ENCODE results near the gene BAX. TPM values are rescaled to one million over a fixed set of nuclear protein-coding genes. Genes with fewer than 3 reads are reported as not detected.

The BAX gene
- total and polyA plus RNA-seq, 5 donors from 2014 or later = 47.9 to 92.8 (median 62.5) TPM

DNA sequence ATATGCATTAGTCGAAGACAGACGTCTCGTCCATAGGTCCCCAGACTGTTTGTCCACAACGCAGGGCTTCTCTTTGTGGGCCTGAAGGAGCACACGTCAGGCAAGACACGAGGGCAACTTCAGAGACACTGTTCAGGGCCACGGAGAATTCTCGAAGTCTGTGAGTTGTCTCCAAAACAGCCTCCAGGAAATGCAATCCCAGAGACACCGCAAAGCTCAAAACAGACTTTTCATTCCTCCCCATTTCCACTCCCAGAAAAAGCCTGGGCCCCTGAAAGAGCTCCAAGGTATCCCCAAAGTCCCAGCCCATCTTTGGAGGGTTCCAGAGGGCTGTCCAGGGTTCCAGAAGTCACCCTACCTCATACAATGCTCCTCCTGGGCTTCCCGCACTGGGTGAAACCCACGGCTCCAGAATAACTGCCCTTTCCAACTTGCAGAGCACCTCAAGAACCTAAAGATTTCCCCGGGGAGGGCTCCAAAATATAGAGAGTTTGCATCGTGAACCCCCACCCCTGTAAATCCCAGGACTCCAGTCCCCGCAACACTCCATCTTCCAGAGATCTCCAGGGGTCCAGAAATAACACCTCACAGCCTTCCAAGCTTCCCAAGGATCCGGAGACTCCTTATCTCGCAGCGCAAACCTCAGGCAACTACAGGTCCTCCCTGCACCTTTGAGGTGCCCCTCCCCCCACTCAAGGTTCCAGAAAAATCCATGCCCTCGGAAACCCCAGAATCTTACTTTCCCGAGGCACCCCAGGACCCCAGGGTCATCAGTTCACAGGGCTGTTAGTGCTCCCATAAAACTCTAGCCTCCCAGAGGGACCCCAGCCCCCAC, 9.7 kb downstream of the BAX start:
- Histone ChIP-seq H3K36me3 (ENCODE audit: control insufficient read depth, insufficient read depth, low read length) (peaks cover 19% of the 10 kb centered on the region), H3K27me3 (ENCODE audit: control insufficient read depth, insufficient read depth, low read length) (no peaks in the 10 kb centered on the region), H3K4me1 (ENCODE audit: control insufficient read depth, insufficient read depth, low read length, poor library complexity, severe bottlenecking) (peaks cover 52% of the 10 kb centered on the region), H3K9me3 (ENCODE audit: control insufficient read depth in 2 of 2, low read length in 2 of 2) (no peaks in the 10 kb centered on the region), H3K4me3 (ENCODE audit: low read depth, low read length) (peak overlapping the region; percentile 61), H3K27ac (ENCODE audit: insufficient read depth, low read length, poor library complexity, severe bottlenecking) (peak overlapping the region; percentile 82)
- Mint-ChIP-seq H3K4me1 (peaks cover 4 to 64% (median 36%) of the 10 kb centered on the region in 4 donors), H3K27me3 (peaks cover 7% of the 10 kb centered on the region), H3K4me3 (peak overlapping the region; percentile 99 to 100 (median 99)), H3K36me3 (peaks cover 8% of the 10 kb centered on the region), H3K27ac (peak overlapping the region; percentile 86 to 98 (median 94)), H3K9me3 (no peaks in the 10 kb centered on the region)
- no peak for ATAC-seq (ENCODE audit: low read depth in 2 of 2)
- DNase-seq = no peak

DNA sequence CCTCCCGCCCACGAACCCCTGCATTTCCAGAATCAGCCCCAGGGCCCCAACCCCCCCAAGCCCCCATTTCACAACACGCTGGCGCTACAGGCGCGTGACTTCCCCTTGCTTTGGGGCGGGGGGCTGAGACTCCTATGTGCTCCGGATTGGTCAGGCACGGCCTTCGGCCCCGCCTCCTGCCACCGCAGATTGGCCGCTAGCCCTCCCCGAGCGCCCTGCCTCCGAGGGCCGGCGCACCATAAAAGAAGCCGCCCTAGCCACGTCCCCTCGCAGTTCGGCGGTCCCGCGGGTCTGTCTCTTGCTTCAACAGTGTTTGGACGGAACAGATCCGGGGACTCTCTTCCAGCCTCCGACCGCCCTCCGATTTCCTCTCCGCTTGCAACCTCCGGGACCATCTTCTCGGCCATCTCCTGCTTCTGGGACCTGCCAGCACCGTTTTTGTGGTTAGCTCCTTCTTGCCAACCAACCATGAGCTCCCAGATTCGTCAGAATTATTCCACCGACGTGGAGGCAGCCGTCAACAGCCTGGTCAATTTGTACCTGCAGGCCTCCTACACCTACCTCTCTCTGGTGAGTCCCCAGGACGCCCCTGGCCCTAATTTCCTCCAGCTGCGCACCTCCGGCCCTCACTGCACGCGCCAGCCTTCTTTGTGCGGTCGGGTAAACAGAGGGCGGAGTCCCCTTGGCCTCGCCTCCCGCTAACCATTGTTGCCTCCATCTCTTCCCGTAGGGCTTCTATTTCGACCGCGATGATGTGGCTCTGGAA, 10.5 kb downstream of the BAX start, which contains the start of gene FTL:
Gene FTL, plus strand, starts transcription at position 270 of the 766 bp plus-strand sequence. Its CDS starts 199 bp downstream, at position 469.
- peaks cover 8% of the 10 kb centered on the region for H3K36me3 Mint-ChIP-seq

DNA sequence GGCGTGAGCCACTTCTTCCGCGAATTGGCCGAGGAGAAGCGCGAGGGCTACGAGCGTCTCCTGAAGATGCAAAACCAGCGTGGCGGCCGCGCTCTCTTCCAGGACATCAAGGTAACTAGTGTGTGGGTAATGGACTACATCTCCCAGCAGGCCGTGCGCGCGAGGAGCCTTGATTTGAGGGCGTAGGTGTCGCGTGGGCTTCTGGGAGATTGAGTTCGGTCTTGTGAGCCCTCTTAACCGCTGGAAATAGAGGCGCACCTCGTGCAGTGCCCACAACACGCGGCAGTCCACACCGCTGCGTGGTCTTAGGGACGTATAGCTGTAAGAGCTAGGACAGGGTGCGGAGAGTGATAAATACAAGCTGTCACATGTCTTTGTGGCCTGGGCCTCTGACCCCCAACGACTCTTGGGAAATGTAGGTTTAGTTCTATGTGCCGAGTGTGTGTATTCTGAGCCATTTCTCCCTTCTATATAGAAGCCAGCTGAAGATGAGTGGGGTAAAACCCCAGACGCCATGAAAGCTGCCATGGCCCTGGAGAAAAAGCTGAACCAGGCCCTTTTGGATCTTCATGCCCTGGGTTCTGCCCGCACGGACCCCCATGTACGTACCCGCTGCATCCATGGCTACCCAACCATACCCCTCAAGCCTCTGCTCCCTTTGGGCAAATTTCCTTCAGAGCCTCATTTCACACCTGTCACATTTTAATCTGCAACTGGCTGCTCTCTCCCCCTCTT, 11.3 kb downstream of the BAX start:
- Mint-ChIP-seq H3K9me3 (no peaks in the 10 kb centered on the region), H3K4me1 (peaks cover 4 to 66% (median 35%) of the 10 kb centered on the region in 4 donors), H3K27me3 (peaks cover 7% of the 10 kb centered on the region), H3K36me3 (peaks cover 10% of the 10 kb centered on the region), H3K4me3 (peak overlapping the region; percentile 99 to 100 (median 99)), H3K27ac (peak overlapping the region; percentile 98 to 99 (median 99))
- peak; percentile 84 to 94 (median 89) for DNase-seq
- peaks cover 29% of the 10 kb centered on the region for H3K36me3 ChIP-seq (ENCODE audit: control insufficient read depth, insufficient read depth, low read length)
- H3K27me3 ChIP-seq (ENCODE audit: control insufficient read depth, insufficient read depth, low read length) = no peaks in the 10 kb centered on the region
- peak; percentile 70 to 77 for ATAC-seq (ENCODE audit: low read depth in 2 of 2)
- peaks cover 56% of the 10 kb centered on the region for H3K4me1 ChIP-seq (ENCODE audit: control insufficient read depth, insufficient read depth, low read length, poor library complexity, severe bottlenecking)
- H3K9me3 ChIP-seq (ENCODE audit: control insufficient read depth in 2 of 2, low read length in 2 of 2) = no peaks in the 10 kb centered on the region
- H3K27ac ChIP-seq (ENCODE audit: insufficient read depth, low read length, poor library complexity, severe bottlenecking) = peak overlapping the region; percentile 82
- H3K4me3 ChIP-seq (ENCODE audit: low read depth, low read length) = peak overlapping the region; percentile 85

More for the DNA sequence above, 10.5 kb downstream of the BAX start, which contains the start of gene FTL:
- DNase-seq (peak; percentile 86 to 96 (median 87)), ATAC-seq (ENCODE audit: low read depth in 2 of 2) (peak; percentile 73 to 75)
- Mint-ChIP-seq H3K27ac (peak within 1 kb of the TSS; percentile 98 to 99 (median 99)), H3K4me1 (peaks cover 4 to 64% (median 36%) of the 10 kb centered on the region in 4 donors), H3K9me3 (no peaks in the 10 kb centered on the region), H3K4me3 (peak within 1 kb of the TSS; percentile 99 to 100 (median 99)), H3K27me3 (peaks cover 7% of the 10 kb centered on the region)
- Histone ChIP-seq H3K4me1 (ENCODE audit: control insufficient read depth, insufficient read depth, low read length, poor library complexity, severe bottlenecking) (peaks cover 52% of the 10 kb centered on the region), H3K36me3 (ENCODE audit: control insufficient read depth, insufficient read depth, low read length) (peaks cover 25% of the 10 kb centered on the region), H3K27me3 (ENCODE audit: control insufficient read depth, insufficient read depth, low read length) (no peaks in the 10 kb centered on the region), H3K4me3 (ENCODE audit: low read depth, low read length) (peak within 1 kb of the TSS; percentile 85), H3K27ac (ENCODE audit: insufficient read depth, low read length, poor library complexity, severe bottlenecking) (peak within 1 kb of the TSS; percentile 82), H3K9me3 (ENCODE audit: control insufficient read depth in 2 of 2, low read length in 2 of 2) (no peaks in the 10 kb centered on the region)

DNA sequence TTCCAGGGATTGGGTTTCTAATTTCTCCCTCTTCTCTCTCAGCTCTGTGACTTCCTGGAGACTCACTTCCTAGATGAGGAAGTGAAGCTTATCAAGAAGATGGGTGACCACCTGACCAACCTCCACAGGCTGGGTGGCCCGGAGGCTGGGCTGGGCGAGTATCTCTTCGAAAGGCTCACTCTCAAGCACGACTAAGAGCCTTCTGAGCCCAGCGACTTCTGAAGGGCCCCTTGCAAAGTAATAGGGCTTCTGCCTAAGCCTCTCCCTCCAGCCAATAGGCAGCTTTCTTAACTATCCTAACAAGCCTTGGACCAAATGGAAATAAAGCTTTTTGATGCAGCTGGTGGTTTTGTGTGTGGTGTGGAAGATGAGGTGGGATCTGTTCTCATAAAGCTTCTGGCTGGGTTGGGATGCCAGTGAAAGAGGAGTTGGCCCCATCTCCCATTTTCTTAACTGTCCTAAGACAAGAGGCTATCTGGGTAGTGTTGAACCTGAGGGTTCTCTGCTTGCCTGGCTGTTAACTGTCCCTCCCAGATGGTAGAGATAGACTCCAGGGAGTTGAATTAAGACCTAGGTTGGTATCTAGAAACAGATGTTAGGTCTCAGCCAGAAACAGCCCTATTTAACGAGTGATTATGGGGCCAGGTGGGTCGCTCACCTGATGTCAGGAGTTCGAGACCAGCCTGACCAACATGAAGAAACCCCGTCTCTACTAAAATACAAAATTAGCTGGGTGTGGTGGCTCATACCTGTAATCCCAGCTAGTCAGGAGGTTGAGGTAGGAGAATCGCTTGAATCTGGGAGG, 12.1 kb downstream of the BAX start:
- H3K4me3 ChIP-seq (ENCODE audit: low read depth, low read length) = peak overlapping the region; percentile 85
- Mint-ChIP-seq H3K27me3 (peaks cover 7% of the 10 kb centered on the region), H3K4me3 (peak overlapping the region; percentile 99 to 100 (median 99)), H3K9me3 (no peaks in the 10 kb centered on the region), H3K4me1 (peaks cover 4 to 63% (median 33%) of the 10 kb centered on the region in 4 donors), H3K36me3 (peaks cover 13% of the 10 kb centered on the region), H3K27ac (peak overlapping the region; percentile 98 to 99 (median 99))
- no peaks in the 10 kb centered on the region for H3K27me3 ChIP-seq (ENCODE audit: control insufficient read depth, insufficient read depth, low read length)
- H3K27ac ChIP-seq (ENCODE audit: insufficient read depth, low read length, poor library complexity, severe bottlenecking) = peak overlapping the region; percentile 82
- no peaks in the 10 kb centered on the region for H3K9me3 ChIP-seq (ENCODE audit: control insufficient read depth in 2 of 2, low read length in 2 of 2)
- ATAC-seq (ENCODE audit: low read depth in 2 of 2) = no peak
- no peak for DNase-seq
- peaks cover 29% of the 10 kb centered on the region for H3K36me3 ChIP-seq (ENCODE audit: control insufficient read depth, insufficient read depth, low read length)
- peaks cover 57% of the 10 kb centered on the region for H3K4me1 ChIP-seq (ENCODE audit: control insufficient read depth, insufficient read depth, low read length, poor library complexity, severe bottlenecking)

DNA sequence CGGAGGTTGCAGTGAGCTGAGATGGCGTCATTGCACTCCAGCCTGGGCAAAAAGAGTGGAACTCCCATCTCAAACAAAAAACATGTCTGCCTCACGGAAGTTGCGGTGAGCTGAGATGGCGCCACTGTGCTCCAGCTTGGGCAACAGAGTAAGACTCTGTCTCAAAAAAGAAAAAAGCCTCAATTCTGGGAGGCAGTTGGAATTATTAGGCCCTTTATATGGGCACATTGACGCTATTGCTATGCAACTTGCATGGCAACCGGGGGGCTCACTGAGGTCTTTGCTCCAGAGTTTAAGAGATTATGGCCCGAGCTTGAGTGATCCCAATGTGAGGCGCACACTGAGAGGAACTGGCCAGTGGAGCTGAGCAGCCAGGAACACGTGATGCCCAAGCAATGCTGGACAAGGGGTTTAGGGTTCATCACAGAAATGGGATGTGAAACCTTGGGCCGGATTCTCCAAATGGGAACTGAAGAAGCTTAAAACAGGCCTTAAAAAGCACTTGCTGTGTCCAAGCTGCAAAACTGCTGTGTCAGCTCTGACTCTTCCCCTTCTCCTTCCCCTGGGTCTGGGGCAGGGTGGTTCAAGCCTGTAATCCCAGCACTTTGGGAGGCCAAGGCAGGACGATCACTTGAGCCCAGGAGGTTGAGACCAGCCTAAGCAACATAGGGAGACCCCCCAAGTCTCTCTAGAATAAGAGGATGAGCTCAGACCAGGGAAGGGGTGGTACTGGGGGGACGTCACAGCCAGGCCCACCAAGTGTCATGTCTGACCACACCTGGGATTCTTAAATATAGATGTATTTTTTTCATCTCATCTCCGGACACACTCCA, 12.9 kb downstream of the BAX start:
- Histone ChIP-seq H3K4me1 (ENCODE audit: control insufficient read depth, insufficient read depth, low read length, poor library complexity, severe bottlenecking) (peaks cover 49% of the 10 kb centered on the region), H3K36me3 (ENCODE audit: control insufficient read depth, insufficient read depth, low read length) (peaks cover 30% of the 10 kb centered on the region), H3K4me3 (ENCODE audit: low read depth, low read length) (no peak overlapping the region), H3K9me3 (ENCODE audit: control insufficient read depth in 2 of 2, low read length in 2 of 2) (no peaks in the 10 kb centered on the region), H3K27ac (ENCODE audit: insufficient read depth, low read length, poor library complexity, severe bottlenecking) (peak overlapping the region; percentile 23), H3K27me3 (ENCODE audit: control insufficient read depth, insufficient read depth, low read length) (no peaks in the 10 kb centered on the region)
- H3K27me3 Mint-ChIP-seq = peaks cover 7% of the 10 kb centered on the region
- DNase-seq = no peak
- ATAC-seq (ENCODE audit: low read depth in 2 of 2) = no peak
- H3K27ac Mint-ChIP-seq = peak overlapping the region in 1 of 3 donors; percentile 98
- H3K36me3 Mint-ChIP-seq = peaks cover 13% of the 10 kb centered on the region
- H3K4me1 Mint-ChIP-seq = peaks cover 4 to 55% (median 28%) of the 10 kb centered on the region in 4 donors
- H3K4me3 Mint-ChIP-seq = peak overlapping the region; percentile 38 to 100 (median 99)
- no peaks in the 10 kb centered on the region for H3K9me3 Mint-ChIP-seq

DNA sequence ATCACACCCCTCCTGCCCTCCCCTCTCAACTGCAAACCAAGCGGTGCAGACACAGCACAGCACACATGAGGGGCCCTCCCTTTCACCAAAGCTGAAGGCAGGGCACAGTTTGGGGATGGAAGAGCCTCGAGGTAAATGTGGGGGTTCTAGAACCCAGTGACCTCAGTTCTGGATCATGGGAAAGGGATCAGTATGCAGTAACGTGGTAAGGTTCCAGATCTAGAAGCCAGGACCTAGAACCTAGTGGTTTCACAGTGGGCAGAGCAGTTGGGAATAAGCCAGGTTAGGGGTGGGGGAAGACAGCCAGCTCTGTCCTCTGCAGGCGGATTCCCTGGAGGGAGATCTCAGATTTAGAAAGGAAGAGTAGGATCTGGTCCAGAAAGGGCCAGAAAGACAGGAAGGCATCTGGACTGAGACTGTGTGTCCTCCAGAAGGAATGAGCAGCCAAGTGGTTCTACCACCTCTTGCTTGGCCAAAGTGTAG, 13.5 kb downstream of the BAX start:
- ATAC-seq (ENCODE audit: low read depth in 2 of 2) = no peak
- Mint-ChIP-seq H3K36me3 (peaks cover 16% of the 10 kb centered on the region), H3K27ac (peak overlapping the region in 1 of 3 donors; percentile 89), H3K4me3 (peak overlapping the region in 1 of 4 donors; percentile 34), H3K27me3 (peaks cover 7% of the 10 kb centered on the region), H3K4me1 (peaks cover 4 to 48% (median 27%) of the 10 kb centered on the region in 4 donors), H3K9me3 (no peaks in the 10 kb centered on the region)
- H3K9me3 ChIP-seq (ENCODE audit: control insufficient read depth in 2 of 2, low read length in 2 of 2) = no peaks in the 10 kb centered on the region
- peaks cover 42% of the 10 kb centered on the region for H3K4me1 ChIP-seq (ENCODE audit: control insufficient read depth, insufficient read depth, low read length, poor library complexity, severe bottlenecking)
- DNase-seq = no peak
- H3K27me3 ChIP-seq (ENCODE audit: control insufficient read depth, insufficient read depth, low read length) = no peaks in the 10 kb centered on the region
- no peak overlapping the region for H3K27ac ChIP-seq (ENCODE audit: insufficient read depth, low read length, poor library complexity, severe bottlenecking)
- peaks cover 36% of the 10 kb centered on the region for H3K36me3 ChIP-seq (ENCODE audit: control insufficient read depth, insufficient read depth, low read length)
- no peak overlapping the region for H3K4me3 ChIP-seq (ENCODE audit: low read depth, low read length)

Data from CD4-positive, CD25-positive, alpha-beta regulatory T cell (primary cell).